H9 (cell line): ENCODE results near the gene C1QBP. TPM values are rescaled to one million over a fixed set of nuclear protein-coding genes. Genes with fewer than 3 reads are reported as not detected.

Experiments
- DNase-seq: peaks from one replicate; pipeline ENCODE4 v3.0.0-alpha.2; 2017
- H2AFZ ChIP-seq: one replicate; pipeline ENCODE4 v1.6.1; 2013; ENCODE audit warnings: mild to moderate bottlenecking, low read length, control low read depth, moderate library complexity
- H2AK5ac ChIP-seq: 2 replicates; pipeline ENCODE4 v1.6.1; 2013; ENCODE audit warnings: low read length, control low read depth, mixed read lengths; ENCODE audit not compliant: insufficient read length
- H2BK120ac ChIP-seq: one replicate; pipeline ENCODE4 v1.6.1; 2013; ENCODE audit warnings: low read depth, mild to moderate bottlenecking, low read length, control low read depth, inconsistent platforms; ENCODE audit not compliant: poor library complexity, severe bottlenecking
- H2BK12ac ChIP-seq: 2 replicates; pipeline ENCODE4 v1.6.1; 2013; ENCODE audit warnings: low read length, control low read depth, mixed read lengths, low read depth; ENCODE audit not compliant: insufficient read length
- H2BK15ac ChIP-seq: 2 replicates; pipeline ENCODE4 v1.6.1; 2013; ENCODE audit warnings: low read depth, low read length, control low read depth
- H2BK20ac ChIP-seq: one replicate; pipeline ENCODE4 v1.6.1; 2013; ENCODE audit warnings: low read depth, mild to moderate bottlenecking, low read length, control low read depth, inconsistent platforms; ENCODE audit not compliant: poor library complexity, severe bottlenecking
- H2BK5ac ChIP-seq: 2 replicates; pipeline ENCODE4 v1.6.1; 2013; ENCODE audit warnings: low read length, control low read depth, mixed read lengths; ENCODE audit not compliant: insufficient read length
- H3K14ac ChIP-seq: 2 replicates; pipeline ENCODE4 v1.6.1; 2013; ENCODE audit warnings: low read length, control low read depth; ENCODE audit not compliant: insufficient read depth
- H3K18ac ChIP-seq: 2 replicates; pipeline ENCODE4 v1.6.1; 2013; ENCODE audit warnings: low read depth, mild to moderate bottlenecking, mixed read lengths, low read length, control low read depth; ENCODE audit not compliant: insufficient read length
- H3K23ac ChIP-seq: 2 replicates; pipeline ENCODE4 v1.6.1; 2013; ENCODE audit warnings: low read length, control low read depth, mixed read lengths, low read depth; ENCODE audit not compliant: insufficient read length
- H3K23me2 ChIP-seq: 2 replicates; pipeline ENCODE4 v1.6.1; 2013; ENCODE audit warnings: low read depth, mild to moderate bottlenecking, mixed read lengths, low read length, control low read depth; ENCODE audit not compliant: insufficient read length, poor library complexity, severe bottlenecking
- H3K27ac ChIP-seq: 2 replicates; pipeline ENCODE4 v1.5.1; 2013; ENCODE audit warnings: low read length, control low read depth, mixed read lengths, low read depth; ENCODE audit not compliant: insufficient read length
- H3K27me3 ChIP-seq: 2 replicates; pipeline ENCODE4 v1.6.1; 2013; ENCODE audit warnings: low read length, control low read depth, inconsistent platforms; ENCODE audit not compliant: insufficient read depth
- H3K4ac ChIP-seq: 2 replicates; pipeline ENCODE4 v1.6.1; 2013; ENCODE audit warnings: low read depth, mild to moderate bottlenecking, control low read depth, inconsistent platforms, low read length, moderate library complexity
- H3K4me1 ChIP-seq: 2 replicates; pipeline ENCODE4 v1.6.1; 2013; ENCODE audit warnings: low read length, control low read depth, inconsistent platforms; ENCODE audit not compliant: insufficient read depth
- H3K4me2 ChIP-seq: 2 replicates; pipeline ENCODE4 v1.6.1; 2013; ENCODE audit warnings: low read length, control low read depth, mixed read lengths; ENCODE audit not compliant: insufficient read length, insufficient read depth
- H3K56ac ChIP-seq: 2 replicates; pipeline ENCODE4 v1.6.1; 2013; ENCODE audit warnings: low read depth, mild to moderate bottlenecking, mixed read lengths, low read length, control low read depth; ENCODE audit not compliant: insufficient read length
- H3K79me1 ChIP-seq: 2 replicates; pipeline ENCODE4 v1.6.1; 2013; ENCODE audit warnings: low read depth, mild to moderate bottlenecking, moderate library complexity, low read length, control low read depth, inconsistent platforms; ENCODE audit not compliant: insufficient read depth, poor library complexity, severe bottlenecking
- H3K79me2 ChIP-seq: 2 replicates; pipeline ENCODE4 v1.6.1; 2013; ENCODE audit warnings: low read length, control low read depth, inconsistent platforms; ENCODE audit not compliant: insufficient read depth
- H3K9ac ChIP-seq: 2 replicates; pipeline ENCODE4 v1.6.1; 2013; ENCODE audit warnings: low read length, control low read depth, mixed read lengths; ENCODE audit not compliant: insufficient read length; ENCODE audit errors: extremely low read depth
- H3K9me3 ChIP-seq: one replicate; pipeline ENCODE4 v1.6.1; 2013; ENCODE audit warnings: low read depth, low read length, inconsistent platforms; ENCODE audit not compliant: control insufficient read depth
- H3T11ph ChIP-seq: one replicate; pipeline ENCODE4 v1.6.1; 2013; ENCODE audit warnings: mild to moderate bottlenecking, low read length, control low read depth, inconsistent platforms
- H4K20me1 ChIP-seq: one replicate; pipeline ENCODE4 v1.6.1; 2013; ENCODE audit not compliant: control insufficient read depth, insufficient read length, insufficient read depth
- H4K5ac ChIP-seq: 2 replicates; pipeline ENCODE4 v1.6.1; 2013; ENCODE audit warnings: low read depth, mild to moderate bottlenecking, mixed read lengths, low read length, control low read depth; ENCODE audit not compliant: insufficient read length
- H4K8ac ChIP-seq: replicated peaks from 2 replicates; pipeline ENCODE4 v1.6.1; 2013; ENCODE audit warnings: low read length, control low read depth, mixed read lengths, low read depth; ENCODE audit not compliant: insufficient read length
- H4K91ac ChIP-seq: 2 replicates; pipeline ENCODE4 v1.6.1; 2013; ENCODE audit warnings: low read depth, mild to moderate bottlenecking, moderate library complexity, mixed read lengths, low read length, control low read depth; ENCODE audit not compliant: insufficient read length
- H3K27ac Mint-ChIP-seq, 3 experiments: 2 replicates in 2 of 3; 3 replicates in 1 of 3; pipeline ENCODE4 v1.8.0; 2020 to 2021; ENCODE audit warnings: mixed read lengths in 3 of 3, mild to moderate bottlenecking in 1 of 3, moderate library complexity in 1 of 3
- H3K27me3 Mint-ChIP-seq: 2 replicates; pipeline ENCODE4 v1.8.0; 2021; ENCODE audit warnings: low read depth, mild to moderate bottlenecking, moderate library complexity, mixed read lengths
- H3K36me3 Mint-ChIP-seq, 3 experiments: 2 replicates in 2 of 3; 3 replicates in 1 of 3; pipeline ENCODE4 v1.8.0; 2020 to 2021; ENCODE audit warnings: low read depth in 3 of 3, mixed read lengths in 3 of 3; ENCODE audit not compliant: insufficient read depth in 1 of 3
- H3K4me1 Mint-ChIP-seq, 2 experiments: 2 replicates each; pipeline ENCODE4 v1.8.0; 2020; ENCODE audit warnings: mixed read lengths in 2 of 2
- H3K4me3 Mint-ChIP-seq, 2 experiments: 2 replicates in 1 of 2; 3 replicates in 1 of 2; pipeline ENCODE4 v1.8.0; 2020 to 2021; ENCODE audit warnings: mild to moderate bottlenecking in 2 of 2, mixed read lengths in 2 of 2, moderate library complexity in 1 of 2
- H3K9me3 Mint-ChIP-seq, 2 experiments: 2 replicates in 1 of 2; 3 replicates in 1 of 2; pipeline ENCODE4 v1.8.0; 2020; ENCODE audit warnings: mild to moderate bottlenecking in 2 of 2, mixed read lengths in 2 of 2, moderate library complexity in 1 of 2
- CTCF ChIP-seq: fragments of 200-600 bp; sonication (generic); conservative IDR thresholded peaks from 3 replicates; pipeline ENCODE4 v1.8.0; 2021; ENCODE audit warnings: antibody characterized with exemption, mild to moderate bottlenecking
- WGBS: extraction: QIAGEN DNeasy Blood & Tissue Kit; methylation state at CpG from one replicate; pipeline ENCODE4 v1.1.7; 2013; ENCODE audit warnings: missing lambda C conversion rate, low lambda C conversion rate, mixed read lengths; ENCODE audit not compliant: insufficient read length; ENCODE audit errors: extremely low coverage; 5-methylcytosine and 5-hydroxymethylcytosine counted together
- total RNA-seq: library from RNA; stranded (reverse); gene quantifications from 2 replicates; pipeline ENCODE4 v1.2.1, GENCODE V29; 2021

Gene C1QBP
- total RNA-seq, 1 experiment from 2014 or later, result 390 TPM

- Histone ChIP-seq H3K4me2 (peak overlapping the region; percentile 98), H3K79me2 (peaks cover 51% of the 10 kb centered on the region), H4K8ac (no peak overlapping the region), H3K23ac (no peak overlapping the region), H3T11ph (no peak overlapping the region), H3K27me3 (no peaks in the 10 kb centered on the region), H3K23me2 (peaks cover 10% of the 10 kb centered on the region), H2BK5ac (no peak overlapping the region), H4K20me1 (no peaks in the 10 kb centered on the region), H3K18ac (no peak overlapping the region), H3K14ac (no peak overlapping the region), H4K91ac (no peak overlapping the region), H2AK5ac (no peak overlapping the region), H2BK15ac (no peak overlapping the region), H2AFZ (no peak overlapping the region), H2BK12ac (no peak overlapping the region), H4K5ac (no peak overlapping the region), H2BK120ac (no peak overlapping the region), H3K79me1 (peaks cover 2% of the 10 kb centered on the region), H3K9ac (peak overlapping the region; percentile 94), H3K56ac (no peak overlapping the region), H3K27ac (no peak overlapping the region), H2BK20ac (no peak overlapping the region), H3K4ac (no peak overlapping the region), H3K4me1 (no peaks in the 10 kb centered on the region), H3K9me3 (no peaks in the 10 kb centered on the region)
- no peak for TF ChIP-seq CTCF
- Mint-ChIP-seq H3K27ac (peak overlapping the region in 2 of 3 experiments; percentile 53 to 86; a peak in 3 of 7 replicates), H3K36me3 (peaks cover 14 to 29% (median 16%) of the 10 kb centered on the region in 3 experiments; a peak in 6 of 7 replicates), H3K4me1 (peaks cover 22 to 23% of the 10 kb centered on the region in 2 experiments), H3K27me3 (no peaks in the 10 kb centered on the region; the same call in 1 of the 2 replicates), H3K4me3 (peak overlapping the region; percentile 95 to 99), H3K9me3 (no peaks in the 10 kb centered on the region)
- DNase-seq, result no peak
- no CpG with 5 or more reads among the region's 8 CpGs for WGBS
Measured at GRCh38 chr17:5467416-5467815, 28.5 kb upstream of the C1QBP start.
